HG03378 (cell line): ENCODE results near the gene GLYAT.

Experiments
- ATAC-seq: cut with Tn5 transposase; IDR thresholded peaks from one replicate; pipeline ENCODE4 v1.9.1; 2021; ENCODE audit warnings: mild to moderate bottlenecking, moderate library complexity; ENCODE audit not compliant: unreplicated experiment

Gene GLYAT, protein sequence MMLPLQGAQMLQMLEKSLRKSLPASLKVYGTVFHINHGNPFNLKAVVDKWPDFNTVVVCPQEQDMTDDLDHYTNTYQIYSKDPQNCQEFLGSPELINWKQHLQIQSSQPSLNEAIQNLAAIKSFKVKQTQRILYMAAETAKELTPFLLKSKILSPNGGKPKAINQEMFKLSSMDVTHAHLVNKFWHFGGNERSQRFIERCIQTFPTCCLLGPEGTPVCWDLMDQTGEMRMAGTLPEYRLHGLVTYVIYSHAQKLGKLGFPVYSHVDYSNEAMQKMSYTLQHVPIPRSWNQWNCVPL

GRCh38 chr11:58731819-58732218 is at the start of gene GLYAT:
Gene GLYAT (minus strand): TSS chr11:58731943. CDS start chr11:58724496, 7,447 bp downstream.
- no peak for ATAC-seq

DNA sequence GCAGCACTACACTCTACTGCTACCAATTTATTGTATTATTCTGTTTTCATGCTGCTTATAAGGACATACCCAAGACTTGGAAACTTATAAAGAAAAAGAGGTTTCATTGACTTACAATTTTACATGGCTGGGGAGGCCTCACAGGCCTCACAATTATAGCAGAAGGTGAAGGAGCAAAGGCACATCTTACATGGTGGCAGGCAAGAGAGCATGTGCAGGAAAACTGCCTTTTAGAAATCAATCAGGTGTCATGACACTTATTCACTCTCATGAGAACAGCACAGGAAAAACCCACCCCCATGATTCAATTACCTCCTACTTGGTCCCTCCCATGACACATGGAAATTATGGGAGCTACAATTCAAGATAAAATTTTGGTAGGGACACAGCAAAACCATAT is 49.6 kb upstream of the GLYAT start:
- ATAC-seq = no peak

- ATAC-seq = no peak
Observed at GRCh38 chr11:58780578-58780977, 48.8 kb upstream of the GLYAT start.

DNA sequence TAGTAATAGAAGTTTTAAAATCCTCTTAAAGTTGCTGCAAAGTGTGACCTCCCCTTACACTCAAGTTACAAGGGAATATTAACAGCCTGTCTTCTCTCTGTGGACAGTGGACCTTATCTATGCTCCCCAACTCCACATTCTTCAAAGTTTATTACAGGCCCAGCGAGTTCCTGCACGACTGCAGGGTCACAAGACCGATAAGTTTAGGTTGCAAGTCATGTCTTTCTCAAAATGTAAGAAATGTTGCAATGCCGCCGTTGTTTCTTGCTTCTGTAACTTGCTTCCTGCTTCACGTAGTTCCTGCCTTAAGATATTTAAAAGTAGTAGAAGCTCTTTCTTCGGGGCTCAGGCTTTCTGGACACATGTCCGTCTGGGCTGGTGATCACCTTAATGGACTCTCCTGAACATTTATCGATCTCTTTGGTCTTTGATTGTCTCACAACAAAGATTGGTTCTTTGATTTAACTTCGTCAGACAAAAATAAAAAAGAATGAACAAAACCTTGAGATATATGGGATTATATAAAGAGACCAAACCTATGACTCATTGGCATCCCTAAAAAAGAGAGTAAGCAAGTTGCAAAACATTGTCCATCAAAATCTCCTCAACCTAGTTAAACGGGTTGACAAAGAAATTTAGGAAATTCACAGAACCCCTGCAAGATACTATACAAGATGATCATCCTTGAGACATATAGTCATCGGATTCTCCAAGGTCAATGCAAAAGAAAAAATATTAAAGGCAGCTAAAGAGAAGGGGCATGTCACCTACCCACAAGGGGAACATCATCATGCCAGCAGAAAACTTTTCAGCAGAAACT is 45.4 kb upstream of the GLYAT start:
- ATAC-seq = no peak

- ATAC-seq = no peak
Observed at GRCh38 chr11:58775066-58775708, 43.4 kb upstream of the GLYAT start.

DNA sequence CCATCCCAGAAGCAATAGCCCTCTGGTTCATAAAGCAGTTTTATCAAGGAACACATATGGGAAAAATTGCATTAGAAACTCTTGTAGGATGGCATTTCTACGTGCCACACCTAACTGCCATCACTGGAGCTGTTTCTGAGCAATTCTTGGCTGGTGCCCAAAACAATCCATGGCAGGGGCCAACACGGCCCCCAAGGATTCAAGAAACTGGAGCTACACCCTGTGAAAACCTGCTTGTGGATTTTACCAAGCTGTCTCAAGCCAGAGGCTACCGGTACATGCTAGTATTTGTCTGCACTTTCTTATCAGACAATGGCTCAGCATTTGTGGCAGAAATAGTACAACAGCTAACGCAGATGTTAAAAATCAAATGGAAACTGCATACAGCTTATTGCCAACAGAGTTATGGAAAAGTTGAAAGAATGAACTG is 42.4 kb upstream of the GLYAT start:
- no peak for ATAC-seq

DNA sequence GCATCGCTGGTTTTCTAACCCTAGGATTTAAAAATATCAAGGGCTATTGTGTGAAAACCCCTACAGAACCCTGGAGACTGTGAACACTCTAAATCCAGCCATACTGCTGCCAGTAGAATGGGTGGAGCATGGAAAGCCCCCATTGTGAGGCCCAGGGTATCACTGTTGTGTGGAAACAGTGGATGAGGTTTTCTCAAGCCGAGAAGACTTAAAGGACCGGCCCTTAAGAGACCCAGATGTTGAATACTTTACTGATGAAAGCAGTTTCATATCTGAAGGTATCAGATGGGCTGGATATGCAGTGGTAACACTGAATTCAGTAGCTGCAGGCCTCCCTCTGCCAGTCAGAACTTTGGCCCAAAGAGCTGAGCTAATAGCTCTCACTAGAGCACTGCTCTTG is 41.6 kb upstream of the GLYAT start:
- no peak for ATAC-seq

GRCh38 chr11:58772329-58773285 is 40.9 kb upstream of the GLYAT start:
- ATAC-seq = no peak

- ATAC-seq = no peak
Observed at GRCh38 chr11:58771458-58771855, 39.7 kb upstream of the GLYAT start.

DNA sequence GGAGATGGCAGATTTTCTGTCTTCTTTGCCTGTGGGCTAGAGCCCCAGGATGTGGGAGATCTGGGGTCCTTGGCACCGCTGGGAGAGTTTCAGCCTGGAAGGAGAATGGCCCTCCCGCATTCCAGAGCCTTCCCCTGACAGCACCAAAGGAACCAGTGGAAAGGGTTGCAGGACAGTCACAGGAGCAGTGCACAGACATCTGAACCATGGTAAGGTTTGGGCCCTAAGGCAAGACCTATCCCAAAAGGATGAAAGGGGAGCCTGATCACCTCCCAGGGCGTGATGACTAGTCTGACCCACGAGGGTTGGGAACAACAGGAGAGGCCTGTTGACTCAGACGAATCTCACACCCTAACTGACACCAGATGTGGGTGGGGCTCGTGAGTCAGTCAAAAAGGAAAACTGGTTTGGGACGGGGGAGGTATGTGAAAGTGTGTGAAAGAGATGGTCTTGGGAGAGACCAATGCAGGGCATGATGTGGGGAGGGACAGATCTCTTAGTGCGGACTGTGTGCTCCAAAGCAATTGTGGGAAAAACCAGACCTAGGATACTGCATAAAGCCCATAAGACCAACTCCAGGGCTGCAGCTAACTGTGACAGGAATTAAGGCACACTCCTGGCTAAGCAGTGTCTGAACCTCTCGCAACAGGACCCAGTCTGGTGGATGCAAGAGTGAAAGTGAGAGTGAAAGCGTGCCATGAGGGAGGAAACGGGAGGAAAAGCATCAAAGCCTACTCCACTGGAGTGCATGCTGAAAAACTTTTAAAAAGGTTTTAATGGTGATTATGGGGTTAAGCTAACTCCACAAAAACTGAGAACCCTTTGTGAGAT is 39.1 kb upstream of the GLYAT start:
- ATAC-seq = no peak

- ATAC-seq = no peak
Observed at GRCh38 chr11:58770166-58770565, 38.4 kb upstream of the GLYAT start.

DNA sequence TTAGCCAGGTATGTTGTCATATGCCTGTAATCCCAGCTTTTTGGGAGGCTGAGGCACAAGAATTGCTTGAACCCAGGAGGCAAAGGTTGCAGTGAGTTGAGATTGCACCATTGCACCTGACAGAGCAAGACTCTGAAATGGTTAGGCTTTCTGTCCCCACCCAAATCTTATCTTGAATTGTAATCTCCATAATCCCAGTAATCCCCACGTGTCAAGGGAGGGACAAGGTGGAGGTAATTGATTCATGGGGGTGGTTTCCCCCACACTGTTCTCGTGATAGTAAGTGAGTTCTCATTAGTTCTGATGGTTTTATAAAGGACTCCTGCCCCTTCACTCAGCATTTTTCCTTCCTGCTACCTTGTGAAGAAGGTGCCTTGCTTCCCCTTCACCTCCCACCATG is 37.6 kb upstream of the GLYAT start:
- no peak for ATAC-seq

- no peak for ATAC-seq
Observed at GRCh38 chr11:58768137-58768536, 36.4 kb upstream of the GLYAT start.

- no peak for ATAC-seq
Observed at GRCh38 chr11:58765078-58765477, 33.3 kb upstream of the GLYAT start.

GRCh38 chr11:58763120-58763490 is 31.4 kb upstream of the GLYAT start:
- no peak for ATAC-seq

- no peak for ATAC-seq
Observed at GRCh38 chr11:58762284-58763119, 30.8 kb upstream of the GLYAT start.

DNA sequence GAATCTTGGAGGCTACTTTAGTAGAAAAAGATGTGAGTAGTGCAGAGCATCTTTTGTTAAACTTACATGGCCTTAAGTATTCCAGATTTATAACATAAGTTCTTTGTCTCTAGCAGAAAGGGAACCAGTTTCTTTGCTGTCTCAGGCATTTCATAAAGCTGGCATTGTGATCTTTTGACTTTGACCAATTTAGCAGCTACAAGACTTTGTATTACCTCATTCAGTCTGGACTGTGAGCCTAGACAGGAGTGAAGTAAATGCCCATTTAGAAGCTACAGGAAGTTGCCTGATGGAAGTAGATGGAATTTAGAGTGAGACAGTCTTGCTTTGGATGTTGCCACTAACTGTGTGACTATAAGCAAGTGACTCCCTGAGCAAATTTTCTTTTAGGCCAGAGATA is 25.7 kb upstream of the GLYAT start:
- ATAC-seq = no peak

GRCh38 chr11:58745705-58746364 is 14.1 kb upstream of the GLYAT start:
- ATAC-seq = no peak
